GM08714 (cell line): Measurements from ENCODE around the gene CTBP2.

ENCODE experiments used
- H3K4me3 ChIP-seq: fragments of 200-500 bp; sonication (Bioruptor generic); 2 replicates; pipeline ENCODE4 v1.5.1; 2014; ENCODE audit warnings: mild to moderate bottlenecking, low read length, inconsistent platforms
- ZNF274 ChIP-seq: IDR thresholded peaks from 2 replicates; pipeline ENCODE4 v1.6.1; 2012; ENCODE audit warnings: mild to moderate bottlenecking, low read depth, low read length

CTBP2 gene

DNA sequence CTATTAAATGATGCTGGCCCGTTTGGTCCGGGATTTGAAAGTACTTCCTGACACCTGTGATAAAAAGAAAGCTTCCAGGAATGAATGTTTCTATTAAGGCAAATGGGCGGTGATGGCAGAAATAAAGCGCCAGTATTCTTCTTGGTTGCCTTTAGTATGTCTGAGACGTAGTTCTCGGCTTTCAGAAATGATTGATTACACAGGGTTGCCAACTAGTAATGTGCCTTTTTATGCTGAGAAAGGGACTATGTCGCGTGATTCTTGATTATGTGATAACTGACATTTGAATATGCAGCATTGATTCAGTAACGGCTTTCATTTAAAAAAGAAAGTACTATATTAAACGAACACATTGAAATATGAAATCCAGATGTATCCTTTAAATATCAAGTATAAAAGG, 204.5 kb downstream of the CTBP2 start:
- TF ChIP-seq ZNF274: no peak
- H3K4me3 ChIP-seq: no peak overlapping the region

- H3K4me3 ChIP-seq: no peak overlapping the region
- no peak for TF ChIP-seq ZNF274
Measured at GRCh38 chr10:124955243-124955642, 205.1 kb downstream of the CTBP2 start.

GRCh38 chr10:124953421-124953820, 206.9 kb downstream of the CTBP2 start:
- no peak overlapping the region for H3K4me3 ChIP-seq
- TF ChIP-seq ZNF274: no peak

DNA sequence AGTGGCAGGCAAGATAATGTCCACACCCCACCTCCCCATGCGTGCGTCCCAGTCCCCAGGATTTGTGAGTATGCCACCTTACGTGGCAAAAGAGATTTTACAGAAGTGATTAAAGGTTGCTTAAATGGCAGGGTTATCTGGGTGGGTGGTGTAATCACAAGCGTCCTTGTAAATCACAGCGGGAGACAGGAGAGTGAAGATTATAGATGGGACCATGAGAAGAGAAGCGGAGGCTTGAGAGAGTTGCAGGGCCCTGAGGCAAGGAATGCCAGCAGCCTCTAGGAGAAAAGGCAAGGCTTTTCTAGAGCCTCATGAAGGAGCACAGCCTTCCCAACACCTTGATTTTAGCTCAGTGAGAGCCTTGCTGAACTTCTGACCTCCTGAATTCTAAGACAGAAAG, 208.2 kb downstream of the CTBP2 start:
- no peak overlapping the region for H3K4me3 ChIP-seq
- TF ChIP-seq ZNF274: no peak

DNA sequence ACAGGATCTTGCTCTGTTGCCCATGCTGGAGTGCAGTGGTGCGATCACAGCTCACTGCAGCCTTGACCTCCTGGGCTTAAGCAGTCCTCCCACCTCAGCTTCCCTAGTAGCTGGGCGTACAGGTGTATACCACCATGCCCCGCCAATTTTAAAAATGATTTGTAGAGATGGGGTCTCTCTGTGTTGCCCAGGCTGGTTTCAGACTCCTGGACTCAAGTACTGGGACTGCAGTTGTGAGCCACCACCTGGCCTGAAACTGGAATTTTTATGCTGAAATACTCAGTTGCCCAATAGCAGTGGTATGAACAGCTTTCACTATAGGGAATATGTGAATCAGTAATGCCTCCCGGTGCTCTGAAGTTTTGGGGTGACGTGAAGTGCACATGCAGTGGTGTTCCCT, 210.8 kb downstream of the CTBP2 start:
- no peak overlapping the region for H3K4me3 ChIP-seq
- no peak for TF ChIP-seq ZNF274

GRCh38 chr10:124946945-124947344, 213.4 kb downstream of the CTBP2 start:
- TF ChIP-seq ZNF274: no peak
- no peak overlapping the region for H3K4me3 ChIP-seq

DNA sequence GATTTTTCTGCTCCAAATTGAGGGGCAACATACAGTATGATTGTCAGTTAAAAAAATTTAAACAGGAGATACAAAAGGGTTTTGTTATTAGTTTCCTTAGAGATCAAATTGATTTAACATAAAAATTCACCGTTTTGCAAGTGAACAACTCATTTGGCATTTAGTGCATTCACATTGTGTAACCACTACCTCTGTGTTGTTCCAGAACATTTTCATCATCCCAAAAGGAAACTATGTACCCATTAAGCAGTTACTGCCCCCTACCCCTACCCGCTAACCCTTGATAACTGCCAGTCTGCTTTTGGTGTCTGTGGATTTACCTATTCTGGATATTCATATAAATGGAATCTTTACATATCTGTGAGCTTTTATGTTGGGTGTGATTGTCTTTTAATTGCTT, 215.4 kb downstream of the CTBP2 start:
- no peak for TF ChIP-seq ZNF274
- H3K4me3 ChIP-seq: no peak overlapping the region

- H3K4me3 ChIP-seq: no peak overlapping the region
Measured at GRCh38 chr10:124943301-124944092, 216.9 kb downstream of the CTBP2 start.

GRCh38 chr10:124942317-124943169, 217.8 kb downstream of the CTBP2 start:
- no peak overlapping the region for H3K4me3 ChIP-seq
- TF ChIP-seq ZNF274: no peak

More at GRCh38 chr10:124943301-124944092, 216.9 kb downstream of the CTBP2 start:
- no peak for TF ChIP-seq ZNF274

DNA sequence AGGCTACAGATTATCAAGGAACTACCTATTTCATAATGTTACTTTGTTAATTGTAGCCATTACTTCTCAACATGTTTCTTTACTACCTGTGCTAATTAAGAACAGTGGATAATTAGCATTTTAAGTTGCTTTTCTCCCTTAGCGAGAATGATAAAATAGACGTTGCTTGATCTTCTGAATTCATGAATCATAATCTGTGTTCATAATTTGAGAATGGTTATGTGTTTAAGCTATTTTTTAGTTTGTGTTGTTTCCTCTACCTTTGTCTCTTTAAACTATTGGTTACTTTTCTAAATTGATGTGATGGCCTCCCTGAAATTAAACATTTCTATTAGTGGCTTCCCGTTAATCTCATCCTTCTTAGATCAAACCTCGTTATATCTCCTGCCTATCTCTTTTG, 218.5 kb downstream of the CTBP2 start, which contains the start of gene ZRANB1:
TSS of gene ZRANB1 (plus strand) at position 301 of the 400 bp plus-strand sequence. CDS start 371 bp downstream, outside the sequence.
- H3K4me3 ChIP-seq: no peak within 1 kb of the TSS
- TF ChIP-seq ZNF274: no peak

DNA sequence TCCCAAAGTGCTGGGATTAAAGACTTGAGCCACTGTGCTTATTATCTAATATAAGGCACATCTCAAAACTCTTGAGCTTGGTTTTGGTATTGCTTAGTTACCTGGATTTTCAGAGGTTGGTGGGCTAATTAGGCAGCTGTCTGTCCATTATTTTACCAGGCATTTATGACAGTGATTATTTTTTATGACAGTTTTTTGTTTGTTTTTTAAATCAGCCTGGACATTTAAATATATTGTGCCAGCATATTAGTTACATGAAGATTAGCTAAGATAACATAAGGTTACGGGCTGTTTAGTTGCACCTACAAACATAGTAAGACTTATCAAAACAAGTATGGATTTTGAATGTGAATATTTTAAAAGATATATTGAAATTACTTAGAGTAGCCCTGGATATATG, 221.1 kb downstream of the CTBP2 start:
- TF ChIP-seq ZNF274: no peak

DNA sequence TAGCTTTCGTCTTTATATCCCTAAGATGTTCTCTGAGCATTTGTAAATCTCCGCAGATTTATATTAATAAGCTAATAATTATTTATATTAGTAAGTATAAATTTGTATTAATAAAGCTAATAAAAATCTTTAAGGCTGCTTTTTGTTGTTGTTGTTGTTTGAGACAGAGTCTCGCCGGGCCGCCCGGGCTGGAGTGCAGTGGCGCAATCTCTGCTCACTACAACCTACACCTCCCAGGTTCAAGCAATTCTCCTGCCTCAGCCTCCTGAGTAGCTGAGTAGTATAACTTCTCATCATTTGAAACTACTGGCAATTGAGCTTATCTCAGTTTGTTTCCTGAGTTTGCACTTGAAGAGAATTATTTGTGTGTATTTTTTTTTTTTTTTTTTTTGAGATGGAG, 223.6 kb downstream of the CTBP2 start:
- no peak overlapping the region for H3K4me3 ChIP-seq
- no peak for TF ChIP-seq ZNF274

More for the DNA sequence above, 221.1 kb downstream of the CTBP2 start:
- no peak overlapping the region for H3K4me3 ChIP-seq

DNA sequence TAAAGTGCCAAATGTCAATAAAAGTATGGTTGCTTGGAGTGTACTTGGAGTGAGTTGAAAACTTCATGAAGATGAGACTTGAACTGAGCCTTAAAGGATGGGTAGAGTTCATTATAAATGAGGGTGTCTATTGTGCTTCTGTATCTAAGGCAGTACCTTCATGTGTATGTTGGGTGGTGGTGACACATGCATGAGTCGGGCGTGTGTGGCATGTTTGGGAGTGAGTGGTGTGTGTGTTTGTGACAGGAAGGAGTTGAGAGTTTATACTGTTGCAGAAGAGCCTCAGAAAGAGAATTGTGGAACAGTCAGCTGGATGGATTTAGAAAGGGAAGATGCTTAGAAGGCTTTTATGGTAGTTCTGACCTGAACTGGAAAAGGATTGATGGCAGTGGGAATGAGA, 224.4 kb downstream of the CTBP2 start:
- no peak overlapping the region for H3K4me3 ChIP-seq
- no peak for TF ChIP-seq ZNF274
